Duodenal mucosa (tissue), 2 donors: ENCODE results near the gene SNX30.

Experiments used
- H3K27ac ChIP-seq: one replicate; pipeline ENCODE4 v1.7.0; 2013; ENCODE audit warnings: low read depth, low read length
- H3K27me3 ChIP-seq, 2 donors: one replicate each; pipeline ENCODE4 v1.7.0; 2013; ENCODE audit warnings: low read length in 2 of 2, control low read depth in 1 of 2; ENCODE audit not compliant: insufficient read depth in 2 of 2, control insufficient read depth in 1 of 2
- H3K36me3 ChIP-seq, 2 donors: one replicate each; pipeline ENCODE4 v1.7.0; 2013; ENCODE audit warnings: low read length in 2 of 2, control low read depth in 1 of 2; ENCODE audit not compliant: insufficient read depth in 2 of 2, control insufficient read depth in 1 of 2
- H3K4me1 ChIP-seq, 2 donors: one replicate each; pipeline ENCODE4 v1.7.0; 2013; ENCODE audit warnings: low read length in 2 of 2, control low read depth in 1 of 2; ENCODE audit not compliant: insufficient read depth in 2 of 2, control insufficient read depth in 1 of 2
- H3K4me3 ChIP-seq, 2 donors: one replicate each; pipeline ENCODE4 v1.7.0; 2013; ENCODE audit warnings: low read length in 2 of 2, low read depth in 1 of 2
- H3K9ac ChIP-seq, 2 donors: one replicate each; pipeline ENCODE4 v1.7.0; 2013; ENCODE audit warnings: low read length in 2 of 2, low read depth in 1 of 2
- H3K9me3 ChIP-seq, 2 donors: one replicate each; pipeline ENCODE4 v1.7.0; 2013; ENCODE audit warnings: low read length in 2 of 2, control low read depth in 1 of 2; ENCODE audit not compliant: control insufficient read depth in 1 of 2

The SNX30 gene

GRCh38 chr9:112777914-112778313 is 27.4 kb downstream of the SNX30 start:
- no peaks in the 10 kb centered on the region for H3K36me3 ChIP-seq
- no peaks in the 10 kb centered on the region for H3K27me3 ChIP-seq
- no peak overlapping the region for H3K9ac ChIP-seq
- H3K9me3 ChIP-seq = no peaks in the 10 kb centered on the region
- no peak overlapping the region for H3K27ac ChIP-seq
- H3K4me3 ChIP-seq = no peak overlapping the region
- H3K4me1 ChIP-seq = peaks cover 2 to 3% of the 10 kb centered on the region in 2 donors

GRCh38 chr9:112780450-112781036 is 30.0 kb downstream of the SNX30 start:
- no peak overlapping the region for H3K9ac ChIP-seq
- no peak overlapping the region for H3K27ac ChIP-seq
- H3K9me3 ChIP-seq = no peaks in the 10 kb centered on the region
- H3K4me3 ChIP-seq = no peak overlapping the region
- H3K4me1 ChIP-seq = peaks cover 10 to 12% of the 10 kb centered on the region in 2 donors
- H3K27me3 ChIP-seq = no peaks in the 10 kb centered on the region
- no peaks in the 10 kb centered on the region for H3K36me3 ChIP-seq

- Histone ChIP-seq H3K4me3 (no peak overlapping the region), H3K27ac (no peak overlapping the region), H3K27me3 (no peaks in the 10 kb centered on the region), H3K9me3 (no peaks in the 10 kb centered on the region), H3K36me3 (no peaks in the 10 kb centered on the region), H3K4me1 (peaks cover 10 to 12% of the 10 kb centered on the region in 2 donors), H3K9ac (no peak overlapping the region)
These were observed 31.7 kb downstream of the SNX30 start for GRCh38 chr9:112782218-112782617.

- peaks cover 10 to 12% of the 10 kb centered on the region in 2 donors for H3K4me1 ChIP-seq
- H3K9me3 ChIP-seq = no peaks in the 10 kb centered on the region
- H3K27ac ChIP-seq = no peak overlapping the region
- no peak overlapping the region for H3K9ac ChIP-seq
- no peak overlapping the region for H3K4me3 ChIP-seq
- no peaks in the 10 kb centered on the region for H3K36me3 ChIP-seq
- no peaks in the 10 kb centered on the region for H3K27me3 ChIP-seq
These were observed 33.0 kb downstream of the SNX30 start for GRCh38 chr9:112783551-112783954.

GRCh38 chr9:112784020-112784785 is 33.6 kb downstream of the SNX30 start:
- Histone ChIP-seq H3K27ac (no peak overlapping the region), H3K36me3 (no peaks in the 10 kb centered on the region), H3K4me1 (peaks cover 10 to 12% of the 10 kb centered on the region in 2 donors), H3K9ac (no peak overlapping the region), H3K9me3 (no peaks in the 10 kb centered on the region), H3K27me3 (no peaks in the 10 kb centered on the region), H3K4me3 (no peak overlapping the region)

DNA sequence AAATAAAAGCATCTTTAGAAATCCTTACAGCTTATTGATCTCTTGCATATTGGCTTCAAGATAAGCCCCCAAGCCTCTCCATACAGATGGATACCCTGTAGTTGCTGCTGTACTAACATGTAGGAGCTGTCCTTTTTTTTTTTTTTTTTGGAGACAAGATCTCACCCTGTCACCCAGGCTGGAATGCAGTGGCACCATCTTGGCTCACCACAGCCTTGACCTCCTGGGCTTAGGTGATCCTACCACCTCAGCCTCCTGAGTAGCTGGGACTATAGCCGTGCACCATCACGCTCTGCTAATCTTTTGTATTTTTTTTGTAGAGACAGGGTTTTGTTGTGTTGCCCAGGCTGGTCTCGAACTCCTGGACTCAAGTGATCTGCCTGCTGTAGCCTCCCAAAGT is 35.4 kb downstream of the SNX30 start:
- no peaks in the 10 kb centered on the region for H3K36me3 ChIP-seq
- no peaks in the 10 kb centered on the region for H3K9me3 ChIP-seq
- H3K9ac ChIP-seq = no peak overlapping the region
- no peaks in the 10 kb centered on the region for H3K27me3 ChIP-seq
- H3K4me3 ChIP-seq = no peak overlapping the region
- peaks cover 10 to 12% of the 10 kb centered on the region in 2 donors for H3K4me1 ChIP-seq
- H3K27ac ChIP-seq = no peak overlapping the region

DNA sequence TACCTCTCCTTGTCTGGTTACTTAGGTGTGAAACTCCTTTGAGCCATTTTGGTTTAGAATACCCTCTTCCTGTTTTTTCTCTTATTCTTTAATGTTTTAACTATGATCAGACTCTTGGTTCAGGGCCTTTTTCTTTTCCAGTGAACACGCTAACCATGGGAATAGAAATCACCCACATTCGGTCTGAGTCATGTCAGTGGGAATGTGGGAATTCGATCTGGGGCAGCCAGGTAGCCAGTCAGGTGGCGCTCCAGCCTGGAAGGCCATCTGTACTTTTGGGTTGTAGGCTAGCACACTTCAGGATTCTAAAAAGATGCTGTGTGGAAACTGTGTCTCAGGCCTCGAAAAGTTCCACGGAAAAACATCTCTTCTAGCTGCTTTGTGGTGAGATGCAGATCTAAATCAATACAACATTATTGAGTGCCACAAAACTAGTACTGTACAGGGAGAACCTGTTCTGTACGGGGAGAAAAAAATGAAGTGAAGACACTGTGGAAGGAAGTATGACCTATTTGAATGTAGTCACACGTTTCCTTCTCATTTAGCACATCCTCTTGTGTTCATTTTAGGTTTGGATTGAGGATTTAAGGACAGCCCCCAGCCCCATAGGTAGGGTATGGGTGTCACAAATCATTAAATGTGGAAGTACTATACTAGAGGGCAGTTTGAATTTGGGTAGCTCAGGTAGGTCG is 36.4 kb downstream of the SNX30 start:
- Histone ChIP-seq H3K4me3 (no peak overlapping the region), H3K27ac (no peak overlapping the region), H3K4me1 (peaks cover 10 to 12% of the 10 kb centered on the region in 2 donors), H3K9ac (no peak overlapping the region), H3K36me3 (no peaks in the 10 kb centered on the region), H3K27me3 (no peaks in the 10 kb centered on the region), H3K9me3 (no peaks in the 10 kb centered on the region)

DNA sequence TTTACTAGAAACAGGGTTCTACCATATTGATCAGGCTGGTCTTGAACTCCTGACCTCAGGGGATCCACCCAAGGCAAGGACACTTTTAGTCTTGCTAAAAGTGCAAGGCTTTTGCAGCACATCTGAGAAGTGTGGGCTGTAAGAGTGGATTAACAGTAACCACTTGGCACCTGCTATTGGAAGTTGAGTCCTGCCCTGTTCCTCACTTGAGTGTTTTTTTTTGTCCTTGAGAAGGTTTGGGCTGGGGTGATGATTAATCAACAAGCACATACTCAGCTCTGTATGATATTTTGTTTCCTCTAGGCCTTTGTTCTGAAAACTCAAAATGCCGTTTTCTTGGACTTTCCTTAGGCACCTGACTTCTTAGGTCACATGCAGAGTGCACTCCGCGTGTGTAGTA is 37.4 kb downstream of the SNX30 start:
- no peak overlapping the region for H3K27ac ChIP-seq
- no peak overlapping the region for H3K4me3 ChIP-seq
- peaks cover 8 to 9% of the 10 kb centered on the region in 2 donors for H3K4me1 ChIP-seq
- no peaks in the 10 kb centered on the region for H3K36me3 ChIP-seq
- no peak overlapping the region for H3K9ac ChIP-seq
- no peaks in the 10 kb centered on the region for H3K27me3 ChIP-seq
- no peaks in the 10 kb centered on the region for H3K9me3 ChIP-seq

DNA sequence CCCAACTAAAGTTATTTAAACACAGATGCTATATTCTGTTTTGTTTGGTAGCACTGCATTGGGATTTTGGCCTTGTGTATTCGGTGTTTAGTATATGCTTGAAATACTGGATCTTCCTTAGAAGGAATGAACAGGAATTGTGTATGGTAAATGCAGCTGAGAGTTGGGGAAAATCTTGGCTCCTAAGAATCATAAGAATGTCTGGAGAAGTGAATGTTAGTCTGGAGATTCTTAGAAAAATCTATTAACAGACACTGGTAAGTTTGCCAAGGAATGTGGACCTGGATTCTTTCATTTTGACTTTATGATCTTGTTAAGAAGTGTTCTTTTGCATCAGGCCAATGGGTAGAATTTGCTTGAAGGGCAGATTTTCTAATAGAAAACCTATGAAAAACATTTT is 38.9 kb downstream of the SNX30 start:
- no peak overlapping the region for H3K4me3 ChIP-seq
- H3K36me3 ChIP-seq = no peaks in the 10 kb centered on the region
- no peak overlapping the region for H3K9ac ChIP-seq
- no peaks in the 10 kb centered on the region for H3K27me3 ChIP-seq
- H3K4me1 ChIP-seq = no peaks in the 10 kb centered on the region
- H3K9me3 ChIP-seq = no peaks in the 10 kb centered on the region
- no peak overlapping the region for H3K27ac ChIP-seq
